Measurements from ENCODE around the gene LRP1.

LRP1 gene

DNA sequence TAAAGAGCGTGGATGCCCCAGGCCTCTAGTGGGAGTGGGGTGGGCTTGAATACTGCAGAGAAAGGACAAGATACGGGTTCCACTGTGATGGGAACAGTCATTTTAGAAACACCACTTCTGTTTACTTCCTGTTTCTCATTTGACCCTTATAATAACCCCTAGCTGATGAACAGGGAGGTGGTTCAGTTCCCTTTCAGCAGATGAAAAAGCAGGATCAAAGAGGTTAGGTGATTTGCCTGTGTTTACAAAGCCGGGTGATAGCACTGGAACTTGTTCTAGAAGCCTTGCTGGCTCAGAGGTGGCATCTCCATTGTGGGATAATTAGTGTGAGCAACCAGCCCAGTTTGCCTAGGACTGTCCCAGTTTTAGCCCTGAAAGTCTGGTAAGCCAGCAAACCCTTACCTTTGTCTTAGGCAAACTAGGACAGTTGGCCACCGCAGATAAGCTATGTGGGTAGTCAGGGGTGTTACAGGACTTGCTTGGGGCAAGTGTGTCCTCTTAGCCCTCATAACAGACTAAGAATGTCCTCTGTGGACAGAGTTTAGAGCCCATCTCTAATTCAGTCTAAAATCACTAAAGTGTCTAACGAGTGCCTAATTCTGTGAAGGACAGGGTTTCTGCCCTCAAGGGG lies 26.6 kb downstream of the LRP1 start:
- DNase-seq (ENCODE audit: low spot score), result no peak

DNA sequence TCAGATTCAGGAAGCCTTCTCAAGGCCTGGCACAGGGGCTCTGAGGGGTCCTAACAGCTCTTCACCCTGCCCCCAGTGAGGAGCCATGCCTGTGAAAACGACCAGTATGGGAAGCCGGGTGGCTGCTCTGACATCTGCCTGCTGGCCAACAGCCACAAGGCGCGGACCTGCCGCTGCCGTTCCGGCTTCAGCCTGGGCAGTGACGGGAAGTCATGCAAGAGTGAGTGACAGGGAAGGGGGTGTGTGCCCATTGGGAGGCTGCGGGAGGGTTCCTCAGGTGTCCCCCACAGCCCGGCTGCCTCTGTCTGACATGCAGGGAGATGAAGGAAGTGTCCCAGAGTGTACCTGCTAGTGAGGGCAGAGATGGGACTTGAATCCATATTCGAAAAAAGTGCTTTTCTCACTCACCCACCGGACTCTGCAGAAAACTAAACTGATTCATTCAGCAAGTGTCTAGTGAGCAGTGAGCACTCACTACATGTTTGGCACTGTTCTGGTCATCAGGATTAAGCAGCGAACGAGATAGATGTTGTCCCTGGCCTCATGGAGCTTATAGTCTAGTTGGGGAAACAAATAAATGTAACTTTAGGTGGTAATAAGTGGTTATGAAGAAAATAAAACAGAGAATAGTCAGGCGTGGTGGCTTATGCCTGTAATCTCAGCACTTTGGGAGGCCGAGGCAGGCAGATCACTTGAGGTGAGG lies 28.6 kb downstream of the LRP1 start:
- DNase-seq (ENCODE audit: low spot score), result no peak

DNA sequence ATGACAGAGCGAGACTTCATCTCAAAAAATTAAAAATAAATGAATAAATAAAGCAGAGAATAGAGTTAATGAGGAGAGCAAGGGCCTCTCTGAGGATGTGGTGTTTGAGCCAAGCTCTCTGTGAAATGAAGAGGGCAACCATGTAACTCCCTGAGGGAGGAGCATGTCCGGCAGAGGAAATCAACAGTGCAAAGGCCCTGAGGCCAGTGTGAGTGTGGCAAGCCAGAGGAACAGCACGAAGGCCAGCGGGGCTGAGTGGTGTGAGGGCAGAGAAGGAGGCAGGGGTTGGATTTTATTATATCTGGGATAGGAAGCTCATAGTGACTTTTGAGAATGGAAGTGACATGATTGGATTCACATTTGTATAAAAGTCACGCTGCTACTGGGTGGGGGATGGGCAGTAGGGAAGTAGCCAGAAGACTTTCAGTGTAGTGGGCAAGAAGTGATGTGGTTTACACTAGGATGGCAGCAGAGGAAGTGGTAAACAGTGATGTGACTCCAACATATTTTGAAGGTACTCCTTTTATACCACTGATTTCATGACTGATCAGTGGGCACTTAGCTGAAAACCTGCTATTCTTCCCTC lies 29.4 kb downstream of the LRP1 start:
- DNase-seq (ENCODE audit: low spot score), result no peak

DNA sequence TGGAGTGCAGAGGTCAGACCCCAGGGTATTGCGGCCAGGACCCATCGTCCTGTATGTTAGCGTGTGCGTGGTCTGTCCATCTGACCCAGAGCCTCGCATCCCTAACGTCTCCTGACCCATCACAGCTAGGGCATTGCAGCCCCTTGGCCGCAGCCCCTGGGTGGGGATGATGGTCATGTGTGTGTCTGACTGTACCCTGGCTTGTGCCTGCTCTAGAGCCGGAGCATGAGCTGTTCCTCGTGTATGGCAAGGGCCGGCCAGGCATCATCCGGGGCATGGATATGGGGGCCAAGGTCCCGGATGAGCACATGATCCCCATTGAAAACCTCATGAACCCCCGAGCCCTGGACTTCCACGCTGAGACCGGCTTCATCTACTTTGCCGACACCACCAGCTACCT lies 29.9 kb downstream of the LRP1 start:
- no peak for DNase-seq (ENCODE audit: low spot score)

DNA sequence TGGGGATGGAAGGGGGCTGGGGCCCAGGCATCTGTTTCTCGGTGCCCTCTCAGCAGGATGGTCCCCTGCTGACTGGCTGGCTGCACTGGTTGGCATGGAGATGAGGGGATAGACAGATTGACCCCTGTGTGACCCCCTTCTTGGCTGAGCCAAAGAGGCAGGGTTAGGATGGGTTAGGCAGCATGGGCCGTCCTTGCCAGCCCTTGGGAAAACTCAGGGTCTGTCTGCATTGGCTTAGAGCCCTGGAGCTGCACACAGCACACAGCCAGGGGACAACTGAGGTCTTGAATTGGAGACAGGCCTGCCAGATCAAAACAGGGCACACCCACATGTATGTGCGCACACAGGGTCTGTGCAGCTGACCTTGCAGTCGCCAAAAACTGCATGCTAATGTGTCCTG lies 30.4 kb downstream of the LRP1 start:
- DNase-seq (ENCODE audit: low spot score), result no peak

DNA sequence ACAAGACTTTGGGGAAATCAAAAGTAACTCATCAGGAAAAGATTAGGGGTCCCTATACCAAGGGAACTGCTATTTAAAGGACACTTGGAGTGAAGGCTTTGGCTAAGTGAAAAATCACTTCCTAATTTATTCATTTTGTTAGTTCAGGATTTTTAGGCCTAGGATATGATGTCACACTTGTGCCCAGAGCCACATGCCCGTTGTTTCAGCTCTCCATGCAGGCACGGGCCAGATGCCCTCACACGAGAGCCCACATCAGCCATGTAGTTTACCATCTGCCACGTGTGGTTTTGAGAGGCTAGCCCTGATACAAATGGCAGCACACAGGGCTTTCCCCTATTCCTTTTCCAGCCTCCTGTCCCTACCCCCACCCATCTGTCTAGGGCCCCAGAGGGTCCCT lies 31.0 kb downstream of the LRP1 start:
- DNase-seq (ENCODE audit: low spot score), result no peak

DNA sequence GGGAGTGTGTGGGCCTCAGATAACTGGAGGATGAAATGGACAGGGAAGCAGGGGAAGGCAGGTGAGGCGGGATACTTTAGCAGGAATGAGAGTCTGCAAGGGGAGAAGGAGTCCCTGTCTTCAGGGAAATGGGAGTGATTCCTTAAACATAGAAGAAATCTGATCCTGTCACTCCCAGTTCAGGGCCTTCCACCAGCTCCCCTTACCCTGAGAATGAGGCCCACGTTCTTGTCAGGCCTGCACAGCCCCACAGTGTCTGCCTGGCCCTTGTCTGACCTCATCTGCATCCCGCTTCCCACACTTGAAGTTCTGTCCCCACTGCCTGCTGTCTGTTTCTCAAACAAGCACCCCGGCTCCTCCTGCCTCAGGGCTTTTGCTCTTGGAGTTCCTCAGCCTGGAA lies 31.8 kb downstream of the LRP1 start:
- DNase-seq (ENCODE audit: low spot score), result no peak

DNA sequence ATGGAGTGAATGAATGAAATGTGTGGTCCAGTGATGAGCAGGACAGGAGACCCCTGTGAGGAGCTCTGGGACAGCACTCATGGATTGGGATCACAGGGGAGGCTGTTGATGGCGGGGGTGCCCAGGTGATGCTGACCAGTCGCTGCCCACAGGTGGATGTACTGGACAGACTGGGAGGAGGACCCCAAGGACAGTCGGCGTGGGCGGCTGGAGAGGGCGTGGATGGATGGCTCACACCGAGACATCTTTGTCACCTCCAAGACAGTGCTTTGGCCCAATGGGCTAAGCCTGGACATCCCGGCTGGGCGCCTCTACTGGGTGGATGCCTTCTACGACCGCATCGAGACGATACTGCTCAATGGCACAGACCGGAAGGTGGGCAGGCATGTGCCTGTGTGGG lies 32.5 kb downstream of the LRP1 start:
- DNase-seq (ENCODE audit: low spot score), result no peak

DNA sequence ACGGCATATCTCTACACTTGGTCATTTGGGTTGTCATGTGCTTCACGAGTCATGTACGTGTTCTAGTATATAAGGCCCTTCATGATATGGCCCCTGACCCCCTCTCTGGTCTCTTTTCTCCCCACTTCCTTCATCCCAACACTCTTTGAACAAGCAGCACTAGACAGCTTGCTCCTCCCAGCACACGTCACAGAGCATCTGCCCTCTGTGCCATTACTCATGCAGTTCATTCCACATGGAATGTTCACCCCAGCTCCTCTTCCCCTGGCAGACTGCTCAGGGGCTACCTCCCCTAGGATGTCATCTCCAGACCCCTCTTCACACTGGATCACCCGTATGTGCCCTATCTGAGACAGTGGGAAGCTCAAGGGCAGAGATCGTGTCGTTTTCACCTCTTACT lies 33.2 kb downstream of the LRP1 start:
- DNase-seq (ENCODE audit: low spot score), result no peak

DNA sequence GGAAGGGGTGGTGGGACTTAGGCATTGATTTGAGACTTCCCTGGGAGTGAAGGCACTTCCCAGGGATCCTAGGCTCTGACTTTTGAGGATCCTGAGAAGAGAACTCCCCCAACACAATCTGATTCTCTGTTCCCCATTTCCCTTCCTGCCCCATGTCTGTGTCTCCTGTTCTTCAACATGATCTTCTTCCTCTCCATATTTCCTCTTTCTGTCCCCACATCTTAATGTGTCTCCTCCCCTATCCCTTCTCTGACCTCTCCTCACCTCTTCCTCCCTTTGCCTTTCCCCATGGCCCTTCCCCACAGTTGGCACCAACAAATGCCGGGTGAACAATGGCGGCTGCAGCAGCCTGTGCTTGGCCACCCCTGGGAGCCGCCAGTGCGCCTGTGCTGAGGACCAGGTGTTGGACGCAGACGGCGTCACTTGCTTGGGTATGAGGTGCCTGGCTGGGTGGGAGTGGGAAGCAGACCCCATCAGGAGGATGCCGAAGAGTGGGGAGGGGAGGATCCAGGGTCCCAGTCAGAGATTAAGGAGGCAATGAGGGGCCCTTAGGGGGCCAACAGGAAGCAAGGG lies 34.4 kb downstream of the LRP1 start:
- DNase-seq (ENCODE audit: low spot score), result no peak

DNA sequence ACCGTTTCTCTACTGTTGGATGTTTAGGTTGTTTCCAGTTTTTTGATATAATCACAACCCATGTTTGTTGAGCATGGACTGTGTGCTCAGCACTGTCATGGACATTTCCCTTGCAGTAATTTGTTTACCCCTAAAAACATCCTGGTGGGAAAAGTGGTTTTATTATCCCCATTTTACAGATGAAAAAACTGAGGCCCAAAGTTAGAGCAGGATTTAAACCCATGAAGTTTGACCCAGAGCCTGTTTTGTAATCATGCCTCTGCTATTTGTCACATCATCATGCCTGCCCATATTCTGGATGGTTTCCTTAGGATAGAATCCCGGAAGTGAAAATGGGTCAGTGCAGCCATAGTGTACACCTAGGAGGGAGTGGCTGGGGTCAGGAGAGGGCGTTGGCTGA lies 36.2 kb downstream of the LRP1 start:
- no peak for DNase-seq (ENCODE audit: low spot score)

DNA sequence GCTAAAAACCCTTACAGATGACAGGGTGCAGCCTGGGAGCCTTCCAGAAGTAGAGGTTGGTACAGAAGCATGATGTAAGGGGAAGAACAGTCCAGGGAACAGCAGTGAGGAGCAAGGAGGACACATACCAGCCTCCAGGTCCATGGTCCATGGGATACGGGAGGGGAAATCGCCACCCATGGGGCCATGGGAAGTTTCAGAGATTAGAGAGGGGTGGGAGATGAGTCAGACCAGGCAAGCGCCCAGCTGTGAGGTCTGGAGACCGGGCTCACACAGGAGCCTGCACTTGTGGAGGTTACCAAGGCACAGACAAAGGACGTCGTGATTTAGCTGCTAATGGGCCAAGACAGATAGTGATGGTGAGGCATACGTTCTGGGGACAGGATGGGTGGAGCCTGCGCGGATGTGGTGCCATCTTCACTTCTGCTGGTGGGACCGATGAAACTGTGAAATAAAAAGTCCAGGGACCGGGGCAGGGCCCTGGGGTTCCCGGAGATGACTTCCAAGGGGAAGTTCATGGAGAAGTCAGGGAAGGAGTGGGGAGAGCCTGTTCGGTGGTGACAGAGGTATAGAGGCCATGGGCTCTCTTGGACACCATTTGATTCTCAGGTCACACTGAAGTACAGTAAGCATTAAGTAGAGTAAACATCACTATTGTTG lies 36.8 kb downstream of the LRP1 start:
- no peak for DNase-seq (ENCODE audit: low spot score)

DNA sequence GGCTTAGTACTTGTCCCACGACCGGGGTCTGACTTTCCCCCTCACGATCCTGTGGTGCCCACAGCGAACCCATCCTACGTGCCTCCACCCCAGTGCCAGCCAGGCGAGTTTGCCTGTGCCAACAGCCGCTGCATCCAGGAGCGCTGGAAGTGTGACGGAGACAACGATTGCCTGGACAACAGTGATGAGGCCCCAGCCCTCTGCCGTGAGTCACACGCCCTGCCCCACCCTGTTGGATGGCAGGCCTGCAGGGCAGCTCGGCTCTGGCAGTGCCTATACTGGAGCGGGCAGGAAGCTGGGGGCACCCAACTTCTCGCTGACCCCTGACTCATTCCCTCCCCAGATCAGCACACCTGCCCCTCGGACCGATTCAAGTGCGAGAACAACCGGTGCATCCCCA lies 37.5 kb downstream of the LRP1 start:
- DNase-seq (ENCODE audit: low spot score), result no peak

DNA sequence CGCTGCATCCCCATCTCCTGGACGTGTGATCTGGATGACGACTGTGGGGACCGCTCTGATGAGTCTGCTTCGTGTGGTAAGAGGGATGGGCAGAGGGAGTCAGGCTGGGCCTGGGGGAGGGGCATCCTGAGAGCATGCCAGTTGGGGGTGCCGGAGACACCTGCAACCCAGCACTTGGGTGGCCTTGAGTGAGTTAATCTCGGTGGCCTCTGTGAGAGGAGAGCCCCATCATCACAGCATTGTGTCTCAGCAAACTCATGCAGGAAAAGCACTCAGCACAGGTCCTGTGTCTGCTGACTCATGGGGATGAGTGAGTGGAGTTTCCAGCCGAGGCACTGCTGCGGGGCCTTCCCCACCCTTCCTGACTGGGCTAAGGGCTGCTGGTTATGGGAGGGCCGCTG lies 38.7 kb downstream of the LRP1 start:
- peak; percentile 84 for DNase-seq (ENCODE audit: low spot score)

DNA sequence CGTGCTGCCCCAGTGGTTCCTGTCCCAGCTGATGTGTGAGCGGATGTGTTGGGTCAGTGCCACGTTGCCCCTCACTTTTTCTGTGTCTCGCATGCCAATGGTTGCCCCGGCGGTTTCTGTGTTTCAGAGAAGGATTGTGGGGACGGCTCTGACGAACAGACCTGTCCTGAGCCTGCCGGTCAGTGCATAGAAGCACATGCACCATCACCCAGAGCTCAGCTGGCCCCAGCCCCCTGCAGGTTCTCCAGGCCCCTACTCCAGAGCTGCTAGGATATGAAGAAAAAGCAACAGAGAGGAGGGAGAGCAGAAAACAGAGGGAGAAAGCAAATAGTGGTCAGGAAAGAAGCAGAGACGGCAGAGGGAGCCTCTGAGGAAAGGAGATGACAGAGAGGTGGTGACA lies 39.8 kb downstream of the LRP1 start:
- no peak for DNase-seq (ENCODE audit: low spot score)

DNA sequence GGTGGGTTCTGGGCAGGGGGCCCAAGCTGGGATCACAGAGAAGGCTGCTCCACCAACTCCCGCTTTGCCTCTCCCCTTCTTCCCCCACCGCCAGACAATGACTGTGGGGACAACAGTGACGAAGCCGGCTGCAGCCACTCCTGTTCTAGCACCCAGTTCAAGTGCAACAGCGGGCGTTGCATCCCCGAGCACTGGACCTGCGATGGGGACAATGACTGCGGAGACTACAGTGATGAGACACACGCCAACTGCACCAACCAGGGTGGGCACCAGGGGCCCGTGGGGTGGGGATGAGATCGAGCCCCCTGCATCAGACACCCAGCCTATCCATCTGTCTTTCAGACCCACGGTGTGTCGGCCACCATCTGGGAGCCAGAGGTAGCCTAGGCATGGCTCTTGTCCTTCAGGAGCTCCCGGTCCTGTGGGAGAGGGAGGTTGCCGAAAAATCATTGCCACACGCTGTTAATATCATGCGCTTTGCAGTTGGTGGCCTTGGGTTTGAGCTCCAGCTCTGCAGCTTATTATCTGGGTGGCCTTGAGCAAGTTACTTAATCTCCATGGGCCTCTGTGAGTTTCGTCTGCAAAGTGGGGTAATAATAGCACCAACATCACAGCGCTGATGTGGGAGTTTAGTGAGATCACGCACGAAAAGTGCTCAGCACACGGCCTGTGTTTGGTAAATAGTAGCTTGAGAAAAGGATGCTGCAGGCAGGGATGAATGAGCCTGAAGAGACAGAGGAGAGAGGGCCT lies 40.9 kb downstream of the LRP1 start:
- DNase-seq (ENCODE audit: low spot score), result no peak

DNA sequence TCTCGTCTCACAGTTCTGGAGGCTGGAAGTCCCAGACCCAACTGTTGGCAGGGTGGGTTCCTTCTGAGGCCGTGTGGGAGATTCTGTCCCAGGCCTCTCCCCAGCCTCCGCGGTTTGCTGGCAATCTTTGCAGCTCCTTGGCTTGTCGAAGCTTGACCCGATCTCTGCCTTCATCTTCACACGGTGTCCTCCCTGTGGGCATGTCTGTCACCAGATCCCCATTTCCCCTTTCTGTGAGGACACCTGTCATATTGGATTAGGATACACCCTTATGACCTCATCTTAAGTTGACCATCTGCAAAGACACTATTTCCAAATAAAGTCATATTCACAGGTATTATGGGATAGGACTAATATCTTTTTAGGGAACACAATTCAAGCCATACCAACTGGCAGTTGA lies 41.7 kb downstream of the LRP1 start:
- DNase-seq (ENCODE audit: low spot score), result no peak

DNA sequence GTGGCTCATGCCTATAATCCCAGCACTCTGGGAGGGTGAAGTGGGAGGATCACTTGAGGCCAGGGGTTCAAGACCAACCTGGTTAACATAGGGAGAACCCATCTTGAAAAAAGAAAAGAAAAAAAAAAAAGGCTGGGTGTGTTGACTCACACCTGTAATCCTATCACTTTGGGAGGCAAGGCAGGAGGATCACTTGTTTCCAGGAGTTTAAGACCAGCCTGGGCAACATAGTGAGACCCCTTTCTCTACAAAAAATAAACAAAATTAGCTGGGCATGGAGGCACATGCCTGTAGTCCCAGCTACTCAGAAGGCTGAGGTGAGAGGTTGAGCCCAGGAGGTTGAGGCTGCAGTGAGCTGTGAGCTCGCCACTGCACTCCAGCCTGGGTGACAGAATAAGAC lies 42.1 kb downstream of the LRP1 start:
- no peak for DNase-seq (ENCODE audit: low spot score)

DNA sequence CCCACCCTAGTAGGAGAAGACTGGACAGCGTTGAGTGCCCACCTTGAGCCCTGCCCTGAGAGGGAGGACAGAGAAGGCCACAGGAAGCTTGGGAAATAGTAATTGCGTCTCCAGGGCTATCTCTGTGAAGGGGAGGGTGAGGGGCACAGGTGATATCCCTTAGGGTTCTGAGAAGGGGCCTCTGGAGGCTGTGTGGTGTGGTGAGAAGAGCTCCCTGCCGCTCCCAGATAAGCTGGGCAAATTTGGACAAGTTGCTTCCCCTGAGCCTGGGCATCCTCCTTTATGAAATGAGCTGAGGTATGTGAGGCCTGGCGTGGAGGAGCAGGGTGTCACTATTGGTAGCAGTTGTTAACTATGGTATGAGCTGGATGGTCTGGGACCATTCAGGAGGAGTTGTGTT lies 42.6 kb downstream of the LRP1 start:
- no peak for DNase-seq (ENCODE audit: low spot score)

DNA sequence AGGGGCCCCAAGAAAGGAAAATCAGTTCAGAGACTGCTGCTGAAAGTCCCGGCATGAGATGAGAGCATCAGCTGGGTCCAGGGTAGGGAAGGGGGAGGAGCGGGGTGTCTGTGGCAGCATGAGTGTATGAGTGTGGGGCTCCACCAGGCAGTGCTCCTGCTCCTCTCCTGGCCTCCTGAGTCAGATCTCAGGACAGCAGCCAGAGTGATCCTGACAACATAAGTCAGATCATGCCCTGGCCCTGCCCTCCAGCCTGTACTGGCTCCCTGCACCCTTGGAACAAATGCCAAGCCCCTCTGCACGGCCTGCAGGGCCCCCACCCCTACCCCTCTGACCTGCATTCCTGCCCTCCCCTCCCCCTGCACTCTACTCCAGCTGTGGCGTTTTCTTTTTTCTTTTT lies 43.4 kb downstream of the LRP1 start:
- peak; percentile 58 for DNase-seq (ENCODE audit: low spot score)

DNA sequence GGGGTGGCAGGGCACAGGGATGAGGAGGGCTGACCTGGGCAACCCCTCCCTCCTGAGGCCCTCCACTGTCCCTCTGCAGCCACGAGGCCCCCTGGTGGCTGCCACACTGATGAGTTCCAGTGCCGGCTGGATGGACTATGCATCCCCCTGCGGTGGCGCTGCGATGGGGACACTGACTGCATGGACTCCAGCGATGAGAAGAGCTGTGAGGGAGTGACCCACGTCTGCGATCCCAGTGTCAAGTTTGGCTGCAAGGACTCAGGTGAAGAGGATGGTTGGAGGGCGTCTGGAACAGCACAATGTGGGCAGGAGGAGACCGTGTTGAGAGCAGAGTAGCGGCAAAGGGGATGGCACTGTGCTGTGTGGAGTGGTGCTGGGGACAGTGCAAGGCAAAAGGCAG lies 44.8 kb downstream of the LRP1 start:
- DNase-seq (ENCODE audit: low spot score), result peak; percentile 62

DNA sequence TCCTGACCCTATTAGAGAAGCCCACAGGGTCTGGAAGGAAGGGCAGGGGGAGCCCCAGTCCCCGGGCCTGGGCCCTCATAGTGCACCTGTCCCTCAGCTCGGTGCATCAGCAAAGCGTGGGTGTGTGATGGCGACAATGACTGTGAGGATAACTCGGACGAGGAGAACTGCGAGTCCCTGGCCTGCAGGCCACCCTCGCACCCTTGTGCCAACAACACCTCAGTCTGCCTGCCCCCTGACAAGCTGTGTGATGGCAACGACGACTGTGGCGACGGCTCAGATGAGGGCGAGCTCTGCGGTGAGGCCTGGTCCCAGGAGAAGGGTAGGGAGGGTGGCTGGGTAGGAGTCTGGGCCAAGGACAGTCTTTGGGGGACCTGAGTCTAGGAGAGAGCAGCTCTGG lies 45.4 kb downstream of the LRP1 start:
- no peak for DNase-seq (ENCODE audit: low spot score)
